HG02870 (cell line): Measurements from ENCODE around the gene ESF1.
"Not testable (repeated sequence)": the region's sequence is repeated elsewhere in the genome, so short reads cannot be mapped to it uniquely, and the experiment has no call there.

Source experiments
- ATAC-seq: cut with Tn5 transposase; IDR thresholded peaks from one replicate; pipeline ENCODE4 v1.9.1; 2021; ENCODE audit warnings: mild to moderate bottlenecking, moderate library complexity; ENCODE audit not compliant: unreplicated experiment

Gene ESF1

DNA sequence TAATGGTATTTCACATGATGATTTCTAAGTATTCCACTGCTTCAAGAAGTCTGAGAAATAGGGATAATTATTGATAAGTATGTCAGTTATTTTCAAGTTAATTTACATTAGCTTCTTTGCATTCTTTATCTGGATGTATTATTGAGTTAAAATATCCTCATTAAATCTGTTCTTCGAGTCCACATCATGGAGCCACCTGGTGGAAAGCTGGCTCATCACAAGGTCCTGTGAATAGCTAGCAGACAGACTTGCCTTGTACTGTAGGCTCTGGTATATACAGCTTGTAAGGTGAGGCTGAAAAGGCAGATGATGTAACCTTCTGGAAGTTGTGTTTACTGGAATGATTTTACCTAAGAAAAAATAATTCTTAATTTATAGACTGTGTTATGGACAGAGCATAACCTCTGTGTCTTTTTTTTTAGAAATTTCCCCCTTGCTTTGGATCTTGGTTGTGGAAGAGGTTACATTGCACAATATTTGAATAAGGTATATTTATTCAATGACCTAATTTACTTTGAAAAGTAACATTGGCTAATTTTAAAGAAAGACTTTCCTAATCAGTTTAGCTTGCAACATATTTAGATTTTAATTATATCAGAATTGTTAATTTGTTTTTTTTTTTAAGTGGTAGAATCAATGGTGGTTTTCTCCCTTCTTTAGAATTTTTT lies 3.6 kb upstream of the ESF1 start:
- ATAC-seq, result peak; percentile 40

DNA sequence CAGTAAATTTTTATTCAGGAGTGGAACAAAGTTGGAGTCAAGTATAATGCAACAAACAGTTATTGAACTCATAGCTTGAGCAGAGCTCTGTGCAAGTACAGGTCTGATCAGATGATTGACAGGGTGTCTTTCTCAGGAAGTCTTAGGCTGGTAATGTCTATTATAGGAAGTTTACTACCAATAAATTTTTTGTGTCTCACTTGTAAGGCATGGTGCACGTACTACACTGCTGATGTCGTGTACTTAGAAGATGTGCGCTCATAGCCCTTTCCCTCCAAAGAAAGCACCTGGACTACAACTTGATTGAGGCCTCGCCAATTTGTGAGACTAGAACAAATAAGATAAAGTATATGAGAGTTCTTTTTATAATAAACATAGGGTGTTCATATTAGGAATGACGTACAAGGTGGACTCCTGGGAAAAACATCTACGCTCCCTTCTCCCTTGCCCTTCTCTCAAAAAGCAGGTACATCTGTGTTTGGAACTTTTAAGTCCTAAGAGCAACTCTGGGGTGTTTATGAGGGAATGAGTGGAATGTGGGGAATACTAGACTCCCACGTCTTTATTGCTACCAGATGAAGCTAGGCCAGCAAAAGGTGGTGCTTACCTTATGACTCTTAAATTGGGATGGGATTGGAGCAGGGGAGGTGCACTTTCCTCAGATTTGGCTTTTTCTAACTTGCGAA lies 1.6 kb upstream of the ESF1 start:
- no peak for ATAC-seq

DNA sequence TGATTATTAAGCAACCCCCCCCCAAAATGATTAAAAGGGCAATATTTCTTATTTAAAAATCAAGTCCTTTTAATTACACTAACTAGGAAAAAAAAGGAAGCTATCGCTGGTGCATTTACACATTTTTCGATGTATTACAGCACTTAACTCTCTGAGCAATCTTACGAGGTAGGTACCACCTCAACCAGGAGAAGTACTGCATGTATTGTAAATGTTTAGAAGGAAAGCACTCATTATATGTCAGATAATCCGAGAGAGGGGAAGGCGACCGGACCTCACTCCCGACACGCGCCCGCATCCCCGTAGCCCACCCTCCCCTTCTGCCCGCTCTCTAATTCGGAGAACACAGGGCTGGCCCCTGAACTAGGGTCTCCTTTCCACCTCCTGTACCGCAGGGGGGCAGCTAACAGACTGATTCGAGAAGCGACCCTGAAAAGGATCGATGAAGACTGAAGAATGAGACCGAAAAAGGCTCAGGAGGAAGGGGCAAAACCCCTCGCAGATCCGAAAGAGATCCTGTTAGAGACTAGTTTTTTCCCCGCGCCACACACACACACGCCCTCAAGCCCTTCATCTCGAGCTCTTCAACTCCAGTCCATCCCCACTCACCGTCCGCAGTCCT lies 337 bp downstream of the ESF1 start:
- peak; percentile 6 for ATAC-seq

GRCh38 chr20:13783528-13783927 lies 1.2 kb downstream of the ESF1 start:
- ATAC-seq, result no peak

GRCh38 chr20:13778827-13779226 lies 5.9 kb downstream of the ESF1 start:
- ATAC-seq, result peak; percentile 62

GRCh38 chr20:13777171-13777601 lies 7.5 kb downstream of the ESF1 start:
- no peak for ATAC-seq

DNA sequence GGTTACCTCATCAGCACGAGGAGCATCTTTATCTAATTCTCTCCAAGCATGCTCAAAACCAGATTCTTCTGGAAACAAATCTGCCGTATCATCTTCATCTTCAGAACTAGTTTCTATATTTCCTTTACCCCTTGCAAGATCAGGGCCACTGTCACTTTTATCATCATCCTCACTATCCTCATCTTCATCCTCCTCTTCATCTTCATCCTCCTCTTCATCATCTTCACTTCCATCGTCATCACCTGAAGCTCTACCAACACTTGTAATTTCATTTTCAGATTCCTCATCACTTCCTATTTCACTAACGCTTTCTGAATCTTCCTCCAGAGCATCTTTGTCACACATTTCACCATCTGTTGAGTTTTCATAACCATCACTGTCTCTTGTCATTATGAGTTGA lies 8.9 kb downstream of the ESF1 start:
- ATAC-seq, result no peak

- ATAC-seq, result no peak
Measured at GRCh38 chr20:13772529-13772928, 12.2 kb downstream of the ESF1 start.

GRCh38 chr20:13771853-13772453 lies 12.8 kb downstream of the ESF1 start:
- no peak for ATAC-seq

GRCh38 chr20:13770141-13770540 lies 14.6 kb downstream of the ESF1 start:
- ATAC-seq, result no peak

- ATAC-seq, result no peak
Measured at GRCh38 chr20:13765868-13766416, 18.8 kb downstream of the ESF1 start.

DNA sequence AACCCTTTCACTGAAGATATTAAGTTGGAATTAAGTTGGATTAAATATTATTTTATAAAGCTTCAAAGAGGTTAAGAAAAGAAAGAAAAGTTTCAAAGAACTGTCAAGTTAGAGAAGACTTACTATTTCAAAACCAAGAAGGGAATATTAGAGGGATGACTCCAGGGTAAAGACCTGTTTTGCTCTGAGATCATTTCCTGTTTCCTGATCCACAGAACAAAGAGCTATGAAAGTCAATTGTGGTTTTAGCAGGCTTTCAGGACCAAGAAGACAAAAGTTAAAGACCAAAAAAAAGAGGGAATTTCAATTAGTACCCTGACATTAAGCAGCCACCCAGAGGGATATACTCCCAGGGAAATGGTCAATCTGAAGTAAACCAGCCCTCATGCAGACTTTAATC lies 19.4 kb downstream of the ESF1 start:
- no peak for ATAC-seq

DNA sequence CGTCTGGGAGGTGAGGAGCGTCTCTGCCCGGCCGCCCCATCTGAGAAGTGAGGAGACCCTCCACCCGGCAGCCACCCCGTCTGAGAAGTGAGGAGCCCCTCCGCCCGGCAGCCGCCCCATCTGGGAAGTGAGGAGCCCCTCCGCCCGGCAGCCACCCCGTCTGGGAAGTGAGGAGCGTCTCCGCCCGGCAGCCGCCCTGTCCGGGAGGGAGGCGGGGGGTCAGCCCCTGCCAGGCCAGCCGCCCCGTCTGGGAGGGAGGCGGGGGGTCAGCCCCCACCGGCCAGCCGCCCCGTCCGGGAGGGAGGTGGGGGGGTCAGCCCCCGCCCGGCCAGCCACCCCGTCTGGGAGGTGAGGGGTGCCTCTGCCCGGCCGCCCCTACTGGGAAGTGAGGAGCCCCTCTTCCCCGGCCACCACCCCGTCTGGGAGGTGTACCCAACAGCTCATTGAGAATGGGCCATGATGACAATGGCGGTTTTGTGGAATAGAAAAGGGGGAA lies 24.2 kb downstream of the ESF1 start:
- ATAC-seq, result not testable (repeated sequence)

GRCh38 chr20:13758884-13759283 lies 25.8 kb downstream of the ESF1 start:
- no peak for ATAC-seq

- ATAC-seq, result no peak
Measured at GRCh38 chr20:13756551-13756950, 28.2 kb downstream of the ESF1 start.

- ATAC-seq, result no peak
Measured at GRCh38 chr20:13755809-13756208, 28.9 kb downstream of the ESF1 start.

DNA sequence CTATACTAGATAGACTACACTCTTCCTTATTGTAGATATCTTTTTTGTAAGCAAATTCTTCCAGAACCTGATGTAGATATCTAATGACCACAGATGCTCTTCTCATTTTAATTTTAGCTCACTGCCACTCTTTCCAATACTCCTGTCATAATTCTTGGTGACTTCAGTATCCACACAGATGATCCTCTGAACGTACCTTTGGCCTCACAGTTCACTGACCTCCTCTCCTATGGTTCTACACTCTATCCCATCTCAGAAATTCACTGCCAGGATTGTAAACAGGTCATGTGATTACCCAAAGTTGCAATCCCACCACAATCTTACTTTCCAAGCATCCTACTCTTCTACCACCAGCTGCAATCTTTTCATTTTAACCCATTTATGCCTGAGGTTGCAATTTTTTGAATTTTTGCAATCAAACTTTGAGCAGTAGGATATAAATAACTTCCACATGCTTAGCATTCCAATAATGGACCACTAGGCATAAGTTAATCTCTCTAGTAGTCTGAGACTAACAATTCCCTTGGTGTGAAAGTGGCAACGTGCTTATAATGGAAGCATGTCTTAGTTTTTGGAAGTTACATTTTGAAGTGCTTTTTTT lies 31.2 kb downstream of the ESF1 start:
- ATAC-seq, result no peak

GRCh38 chr20:13749811-13750210 lies 34.9 kb downstream of the ESF1 start:
- ATAC-seq, result no peak

DNA sequence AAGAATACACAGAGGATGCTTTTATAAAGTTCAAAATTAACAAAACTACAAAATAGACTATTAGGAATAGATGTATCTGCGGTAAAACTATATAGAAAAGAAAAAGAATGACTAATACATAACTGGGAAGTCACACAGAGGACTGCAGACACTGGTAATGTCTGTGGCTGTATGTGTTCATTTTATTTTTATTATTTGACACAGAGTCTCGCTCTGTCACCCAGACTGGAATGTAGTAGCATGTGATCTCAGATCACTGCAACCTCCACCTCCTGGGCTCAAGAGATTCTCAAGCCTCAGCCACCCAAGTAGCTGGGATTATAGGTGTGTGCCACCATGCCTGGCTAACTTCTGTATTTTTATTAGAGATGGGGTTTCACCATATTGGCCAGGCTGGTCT lies 38.9 kb downstream of the ESF1 start:
- ATAC-seq, result no peak

DNA sequence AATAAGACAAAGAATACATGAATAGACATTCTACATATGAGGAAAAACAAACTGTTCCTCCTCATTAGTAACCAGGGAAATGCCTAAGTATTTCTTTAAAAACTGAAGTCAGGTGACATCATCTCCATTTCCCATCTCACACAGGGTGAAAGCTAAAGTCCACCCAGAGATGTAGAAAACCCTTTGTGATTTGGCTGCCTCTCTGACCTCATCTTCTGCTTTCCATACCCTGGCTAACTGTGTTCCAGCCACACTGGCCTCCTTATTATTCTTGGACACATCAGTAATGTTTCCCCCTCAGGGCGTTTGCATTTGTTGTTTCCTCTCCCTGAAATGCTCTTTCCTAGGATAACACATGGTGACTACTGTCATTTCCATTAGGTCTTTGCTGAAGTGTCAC lies 40.4 kb downstream of the ESF1 start:
- no peak for ATAC-seq

DNA sequence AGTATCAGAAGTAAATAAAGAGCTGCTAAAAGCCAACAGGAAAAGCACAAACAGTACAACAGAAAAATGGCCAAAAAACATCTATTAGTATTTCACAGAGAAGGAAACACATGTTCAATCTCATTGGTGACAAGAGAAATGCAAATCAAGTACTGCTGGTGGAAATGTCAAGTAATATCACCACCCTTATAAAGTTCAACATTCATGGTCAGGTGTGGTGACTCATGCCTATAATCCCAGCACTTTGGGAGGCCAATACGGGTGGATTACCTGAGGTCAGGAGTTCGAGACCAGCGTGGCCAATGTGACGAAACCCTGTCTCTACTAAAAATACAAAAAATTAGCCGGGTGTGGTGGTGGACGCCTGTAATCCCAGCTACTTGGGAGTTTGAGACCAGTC lies 42.8 kb downstream of the ESF1 start:
- ATAC-seq, result no peak
